ENCODE measurements around the gene WWP2.

The WWP2 gene

DNA sequence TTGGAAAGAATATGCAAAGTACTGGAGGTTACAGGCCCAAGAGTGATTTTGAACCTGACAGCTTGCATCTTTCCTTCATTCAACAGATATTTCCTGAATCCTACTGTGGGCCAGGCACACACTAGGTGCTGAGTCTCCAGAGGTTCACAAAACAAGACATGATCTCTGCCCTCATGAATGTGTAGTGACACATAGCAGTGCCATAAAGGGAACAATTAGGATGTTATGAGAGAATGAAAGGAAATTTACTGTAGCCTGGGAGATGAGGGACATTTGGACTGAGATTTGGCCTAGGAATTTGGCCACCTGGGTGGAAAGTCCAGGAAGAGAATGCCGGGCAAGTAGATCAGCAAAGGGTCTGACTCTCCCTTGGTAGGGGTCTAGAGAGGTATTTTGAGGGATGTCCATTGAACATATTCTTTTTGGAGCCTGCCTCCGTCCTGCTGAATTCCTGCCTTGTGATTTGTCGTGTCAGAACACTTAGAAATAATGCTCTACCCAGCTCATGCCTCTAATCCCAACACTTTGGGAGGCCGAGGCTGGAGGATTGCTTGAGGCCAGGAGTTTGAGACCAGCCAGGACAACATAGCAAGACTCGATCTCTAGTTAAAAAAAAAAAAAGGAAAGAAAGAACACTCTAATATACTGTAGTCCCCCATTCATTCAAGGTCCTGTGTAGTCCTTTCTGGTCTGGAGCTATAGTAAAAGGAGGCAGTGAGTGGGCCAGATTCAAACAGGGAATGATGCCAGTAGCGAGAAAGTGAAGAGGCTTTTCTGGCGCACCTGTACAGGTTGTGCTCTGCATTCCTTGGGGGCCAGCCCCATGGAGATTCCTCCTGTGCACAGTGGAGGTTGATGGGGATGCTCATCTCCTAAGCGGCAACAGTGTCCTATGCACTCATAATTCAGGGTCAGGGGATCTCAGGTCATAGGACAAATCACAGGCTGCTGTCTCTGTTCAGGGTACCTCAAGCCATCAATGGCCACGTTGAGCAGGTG is 98.4 kb downstream of the WWP2 start:
- no peak for DNase-seq (ENCODE audit: low read depth)
- H3K4me3 ChIP-seq (ENCODE audit: low read length): no peak overlapping the region
- TF ChIP-seq, protein P1, sequence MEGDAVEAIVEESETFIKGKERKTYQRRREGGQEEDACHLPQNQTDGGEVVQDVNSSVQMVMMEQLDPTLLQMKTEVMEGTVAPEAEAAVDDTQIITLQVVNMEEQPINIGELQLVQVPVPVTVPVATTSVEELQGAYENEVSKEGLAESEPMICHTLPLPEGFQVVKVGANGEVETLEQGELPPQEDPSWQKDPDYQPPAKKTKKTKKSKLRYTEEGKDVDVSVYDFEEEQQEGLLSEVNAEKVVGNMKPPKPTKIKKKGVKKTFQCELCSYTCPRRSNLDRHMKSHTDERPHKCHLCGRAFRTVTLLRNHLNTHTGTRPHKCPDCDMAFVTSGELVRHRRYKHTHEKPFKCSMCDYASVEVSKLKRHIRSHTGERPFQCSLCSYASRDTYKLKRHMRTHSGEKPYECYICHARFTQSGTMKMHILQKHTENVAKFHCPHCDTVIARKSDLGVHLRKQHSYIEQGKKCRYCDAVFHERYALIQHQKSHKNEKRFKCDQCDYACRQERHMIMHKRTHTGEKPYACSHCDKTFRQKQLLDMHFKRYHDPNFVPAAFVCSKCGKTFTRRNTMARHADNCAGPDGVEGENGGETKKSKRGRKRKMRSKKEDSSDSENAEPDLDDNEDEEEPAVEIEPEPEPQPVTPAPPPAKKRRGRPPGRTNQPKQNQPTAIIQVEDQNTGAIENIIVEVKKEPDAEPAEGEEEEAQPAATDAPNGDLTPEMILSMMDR (conservative IDR thresholded peaks at IDR 0.05; ENCODE audit: low read depth, low read length): no peak

DNA sequence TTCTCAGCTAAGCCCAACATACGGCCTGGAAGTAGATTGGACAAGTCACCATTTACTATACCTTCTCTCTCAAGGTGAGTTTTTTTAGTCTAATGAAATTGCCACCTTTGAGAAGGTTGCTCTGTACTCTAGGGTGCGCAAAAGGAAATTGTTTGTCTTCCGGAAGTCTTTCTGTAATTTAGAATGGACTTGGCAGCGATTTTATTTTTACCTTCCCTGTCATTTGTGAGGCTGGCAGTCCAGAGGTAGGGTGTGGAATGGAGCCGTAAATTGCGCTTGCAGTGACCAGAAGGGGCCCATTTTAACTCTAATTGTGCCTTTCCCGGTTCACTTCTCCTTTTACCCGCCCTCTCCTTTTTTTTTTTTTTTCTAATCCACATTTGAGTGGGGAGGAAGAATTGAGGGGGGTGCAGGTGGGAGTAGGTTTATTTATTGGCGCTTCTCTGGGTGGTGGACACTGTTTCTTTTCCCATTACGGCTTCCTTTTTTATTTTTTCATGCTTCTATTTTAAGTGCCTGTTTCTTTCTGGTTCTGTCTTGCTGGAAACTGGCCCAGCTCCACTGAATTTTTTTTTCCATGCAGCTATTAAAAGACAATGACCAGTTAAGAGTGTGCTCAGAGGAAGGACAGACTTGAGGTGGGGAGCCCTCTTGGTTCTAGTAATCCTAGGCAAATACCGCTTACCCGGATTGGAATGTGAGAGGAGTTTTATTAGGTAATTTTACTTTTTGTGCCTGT is 99.3 kb downstream of the WWP2 start:
- DNase-seq (ENCODE audit: low read depth): peak; percentile 38
- TF ChIP-seq, protein P1 (conservative IDR thresholded peaks at IDR 0.05; ENCODE audit: low read depth, low read length): no peak
- no peak overlapping the region for H3K4me3 ChIP-seq (ENCODE audit: low read length)

DNA sequence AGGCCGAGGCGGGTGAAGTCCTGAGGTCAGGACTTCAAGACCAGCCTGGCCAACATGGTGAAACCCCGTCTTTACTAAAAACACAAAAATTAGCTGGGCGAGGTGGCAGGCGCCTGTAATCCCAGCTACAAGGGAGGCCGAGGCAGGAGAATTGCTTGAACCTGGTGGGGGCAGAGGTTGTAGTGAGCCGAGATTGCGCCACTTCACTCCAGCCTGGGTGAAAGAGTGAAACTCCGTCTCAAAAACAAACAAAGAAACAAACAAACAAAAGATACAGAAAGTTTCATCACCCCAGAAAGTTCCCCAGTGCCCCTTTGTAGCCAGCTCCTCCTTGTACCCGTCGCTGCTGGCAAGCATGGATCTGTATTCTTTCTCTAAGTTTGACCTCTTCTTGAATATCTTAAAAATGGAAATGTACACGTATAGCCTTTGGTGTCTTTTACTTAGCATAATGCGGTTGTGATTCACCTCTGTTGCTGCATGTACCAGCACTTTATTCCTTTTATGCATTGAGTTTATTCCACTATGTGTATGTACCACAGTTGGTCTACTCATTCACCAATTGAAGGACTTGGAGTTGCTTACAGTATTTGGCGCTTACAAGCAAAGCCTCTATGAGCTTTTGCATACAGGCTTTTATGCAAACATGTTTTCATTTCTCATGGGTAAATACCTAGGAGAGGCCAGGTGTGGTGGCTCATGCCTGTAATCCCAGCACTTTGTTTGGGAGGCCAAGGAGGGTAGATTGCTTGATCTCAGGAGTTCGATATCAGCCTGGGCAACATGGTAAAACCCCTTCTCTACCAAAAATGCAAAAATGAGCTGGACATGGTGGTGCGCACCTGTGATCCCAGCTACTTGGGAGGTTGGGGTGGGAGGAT is 101.5 kb downstream of the WWP2 start:
- no peak overlapping the region for H3K4me3 ChIP-seq (ENCODE audit: low read length)
- DNase-seq (ENCODE audit: low read depth): no peak
- TF ChIP-seq, protein P1 (conservative IDR thresholded peaks at IDR 0.05; ENCODE audit: low read depth, low read length): no peak

DNA sequence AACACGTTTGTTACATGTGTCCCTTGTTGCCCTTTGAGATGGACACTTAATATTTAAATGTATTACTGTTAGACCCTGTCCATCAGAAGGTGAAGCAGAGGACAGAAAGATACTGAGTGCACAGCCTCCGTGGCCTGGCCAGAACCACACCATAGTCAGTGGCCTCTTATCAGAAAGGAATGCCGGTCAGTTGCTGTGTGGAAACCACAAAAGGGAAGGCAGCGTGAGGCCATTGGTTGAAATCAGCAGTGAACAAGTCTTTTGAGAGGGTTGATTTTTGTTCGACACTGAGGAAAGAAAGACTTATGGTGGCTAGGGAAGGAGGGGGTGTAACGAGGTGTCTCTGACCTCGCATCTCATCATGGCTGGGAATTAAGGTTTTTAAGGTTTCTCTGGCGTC is 103.6 kb downstream of the WWP2 start:
- peak; percentile 14 for DNase-seq (ENCODE audit: low read depth)
- TF ChIP-seq, protein P1 (conservative IDR thresholded peaks at IDR 0.05; ENCODE audit: low read depth, low read length): no peak
- no peak overlapping the region for H3K4me3 ChIP-seq (ENCODE audit: low read length)

DNA sequence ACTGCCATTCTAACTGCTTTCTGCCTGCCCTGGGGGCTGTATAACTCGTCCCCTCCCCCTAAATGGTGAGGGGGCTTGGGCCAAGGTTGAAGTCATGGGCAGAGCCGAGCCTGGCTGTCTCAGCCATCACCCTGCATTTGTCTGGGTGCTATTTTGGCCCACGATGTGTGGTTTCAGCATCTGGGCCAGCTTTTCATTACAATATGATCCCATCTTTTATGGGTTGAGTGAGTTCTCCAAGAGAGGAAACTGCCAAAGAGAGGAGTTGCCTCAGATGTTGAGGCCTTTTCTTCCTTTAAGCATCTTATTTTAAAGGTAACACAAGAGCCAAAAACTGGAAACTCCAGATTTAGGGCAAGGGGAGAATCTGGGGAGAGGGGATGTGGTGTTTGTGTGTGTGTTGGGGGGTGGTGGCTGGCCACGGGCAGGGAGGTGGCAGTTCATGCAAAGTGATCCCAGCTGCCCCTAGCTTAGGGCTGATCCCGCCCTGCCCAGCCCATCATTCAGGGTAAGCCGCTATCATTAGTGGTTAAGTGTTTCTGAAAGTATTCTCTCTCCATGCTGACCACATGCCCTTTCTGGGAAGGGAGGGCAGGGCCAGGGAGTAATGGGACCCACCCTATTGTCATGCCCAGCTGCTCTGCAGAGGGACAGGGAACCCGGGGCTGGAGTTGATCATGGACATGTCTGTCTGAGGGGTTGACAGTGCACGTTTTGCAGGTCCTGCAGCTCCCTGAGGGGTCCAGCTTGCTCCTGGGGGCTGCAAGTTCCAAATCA is 105.8 kb downstream of the WWP2 start:
- TF ChIP-seq, protein P1 (conservative IDR thresholded peaks at IDR 0.05; ENCODE audit: low read depth, low read length): no peak
- DNase-seq (ENCODE audit: low read depth): no peak
- no peak overlapping the region for H3K4me3 ChIP-seq (ENCODE audit: low read length)

DNA sequence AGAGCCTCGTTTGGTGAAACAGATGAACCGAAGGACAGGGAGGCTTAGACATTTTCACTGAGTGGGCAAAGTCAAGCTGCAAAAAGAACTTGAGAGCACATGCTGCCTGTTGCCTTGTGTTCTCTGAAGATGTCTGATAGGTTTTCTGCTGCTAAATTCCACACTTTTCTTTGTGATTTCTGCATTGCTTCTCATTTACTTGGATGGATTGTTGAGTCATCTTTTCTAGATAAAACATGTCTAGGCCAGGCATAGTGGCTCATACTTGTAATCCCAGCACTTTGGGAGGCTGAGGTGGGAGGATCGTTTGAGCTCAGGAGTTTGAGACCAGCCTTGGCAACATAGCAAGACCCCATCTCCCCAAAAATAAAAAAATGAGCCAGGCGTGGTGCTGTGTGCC is 108.6 kb downstream of the WWP2 start:
- TF ChIP-seq, protein P1 (conservative IDR thresholded peaks at IDR 0.05; ENCODE audit: low read depth, low read length): no peak
- H3K4me3 ChIP-seq (ENCODE audit: low read length): no peak overlapping the region
- no peak for DNase-seq (ENCODE audit: low read depth)

All from retinal pigment epithelial cell (primary cell).